Muscle of arm (tissue), 12 donors: ENCODE data around the gene UBE2F. TPM values are rescaled to one million over a fixed set of nuclear protein-coding genes. Genes with fewer than 3 reads are reported as not detected.
"Not testable (repeated sequence)": the region's sequence is repeated elsewhere in the genome, so short reads cannot be mapped to it uniquely, and the experiment has no call there.

Experiments
- DNase-seq: peaks from one replicate; pipeline ENCODE4 v3.0.0-alpha.2; 2013
- polyA plus RNA-seq, 12 donors: library from polyadenylated mRNA; unstranded; fragments of 120-200 nt; gene quantifications; one replicate each; pipeline ENCODE4 v1.2.1, GENCODE V29; 2013; ENCODE audit not compliant: insufficient read length in 12 of 12

UBE2F gene
- polyA plus RNA-seq, 12 donors, result 34.3 to 49.0 (median 40.4) TPM; not detected in 1

GRCh38 chr2:237972936-237973335 is 6.1 kb downstream of the UBE2F start:
- no peak for DNase-seq

GRCh38 chr2:237977380-237977779 is 10.6 kb downstream of the UBE2F start:
- no peak for DNase-seq

GRCh38 chr2:237978058-237978712 is 11.4 kb downstream of the UBE2F start:
- no peak for DNase-seq

GRCh38 chr2:237979331-237979730 is 12.5 kb downstream of the UBE2F start:
- no peak for DNase-seq

- DNase-seq, result no peak
Observed at GRCh38 chr2:237980087-237980486, 13.3 kb downstream of the UBE2F start.

GRCh38 chr2:237980751-237981150 is 13.9 kb downstream of the UBE2F start:
- no peak for DNase-seq

GRCh38 chr2:237981621-237982020 is 14.8 kb downstream of the UBE2F start:
- DNase-seq, result not testable (repeated sequence)

GRCh38 chr2:237982039-237982725 is 15.4 kb downstream of the UBE2F start:
- DNase-seq, result no peak

- DNase-seq, result no peak
Observed at GRCh38 chr2:237983922-237984321, 17.1 kb downstream of the UBE2F start.

- no peak for DNase-seq
Observed at GRCh38 chr2:237987268-237987667, 20.5 kb downstream of the UBE2F start.

GRCh38 chr2:237993701-237994100 is 26.9 kb downstream of the UBE2F start:
- no peak for DNase-seq

GRCh38 chr2:237995036-237995435 is 28.2 kb downstream of the UBE2F start:
- no peak for DNase-seq

GRCh38 chr2:237996021-237996593 is 29.3 kb downstream of the UBE2F start:
- DNase-seq, result no peak

GRCh38 chr2:237997521-237997920 is 30.7 kb downstream of the UBE2F start:
- DNase-seq, result no peak

- DNase-seq, result no peak
Observed at GRCh38 chr2:237998530-237998929, 31.7 kb downstream of the UBE2F start.

- no peak for DNase-seq
Observed at GRCh38 chr2:238003234-238004031, 36.6 kb downstream of the UBE2F start.

- DNase-seq, result no peak
Observed at GRCh38 chr2:238004077-238004830, 37.4 kb downstream of the UBE2F start.

GRCh38 chr2:238005528-238005927 is 38.7 kb downstream of the UBE2F start:
- DNase-seq, result no peak

GRCh38 chr2:238006510-238006909 is 39.7 kb downstream of the UBE2F start:
- DNase-seq, result no peak

GRCh38 chr2:238007924-238008323 is 41.1 kb downstream of the UBE2F start:
- no peak for DNase-seq

- no peak for DNase-seq
Observed at GRCh38 chr2:238009563-238009962, 42.7 kb downstream of the UBE2F start.

GRCh38 chr2:238010572-238010971 is 43.8 kb downstream of the UBE2F start:
- DNase-seq, result no peak
